ENCODE data around the gene RBM26. TPM values are rescaled to one million over a fixed set of nuclear protein-coding genes. Genes with fewer than 3 reads are reported as not detected.

RBM26 gene
- total RNA-seq, 4 donors from 2014 or later, result 29.1 to 45.2 (median 39.3) TPM

- TF ChIP-seq, protein P1, sequence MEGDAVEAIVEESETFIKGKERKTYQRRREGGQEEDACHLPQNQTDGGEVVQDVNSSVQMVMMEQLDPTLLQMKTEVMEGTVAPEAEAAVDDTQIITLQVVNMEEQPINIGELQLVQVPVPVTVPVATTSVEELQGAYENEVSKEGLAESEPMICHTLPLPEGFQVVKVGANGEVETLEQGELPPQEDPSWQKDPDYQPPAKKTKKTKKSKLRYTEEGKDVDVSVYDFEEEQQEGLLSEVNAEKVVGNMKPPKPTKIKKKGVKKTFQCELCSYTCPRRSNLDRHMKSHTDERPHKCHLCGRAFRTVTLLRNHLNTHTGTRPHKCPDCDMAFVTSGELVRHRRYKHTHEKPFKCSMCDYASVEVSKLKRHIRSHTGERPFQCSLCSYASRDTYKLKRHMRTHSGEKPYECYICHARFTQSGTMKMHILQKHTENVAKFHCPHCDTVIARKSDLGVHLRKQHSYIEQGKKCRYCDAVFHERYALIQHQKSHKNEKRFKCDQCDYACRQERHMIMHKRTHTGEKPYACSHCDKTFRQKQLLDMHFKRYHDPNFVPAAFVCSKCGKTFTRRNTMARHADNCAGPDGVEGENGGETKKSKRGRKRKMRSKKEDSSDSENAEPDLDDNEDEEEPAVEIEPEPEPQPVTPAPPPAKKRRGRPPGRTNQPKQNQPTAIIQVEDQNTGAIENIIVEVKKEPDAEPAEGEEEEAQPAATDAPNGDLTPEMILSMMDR (IDR thresholded peaks at IDR 0.05; ENCODE audit: low read depth), result no peak
Observed at GRCh38 chr13:79434556-79434955, 28.5 kb upstream of the RBM26 start.

DNA sequence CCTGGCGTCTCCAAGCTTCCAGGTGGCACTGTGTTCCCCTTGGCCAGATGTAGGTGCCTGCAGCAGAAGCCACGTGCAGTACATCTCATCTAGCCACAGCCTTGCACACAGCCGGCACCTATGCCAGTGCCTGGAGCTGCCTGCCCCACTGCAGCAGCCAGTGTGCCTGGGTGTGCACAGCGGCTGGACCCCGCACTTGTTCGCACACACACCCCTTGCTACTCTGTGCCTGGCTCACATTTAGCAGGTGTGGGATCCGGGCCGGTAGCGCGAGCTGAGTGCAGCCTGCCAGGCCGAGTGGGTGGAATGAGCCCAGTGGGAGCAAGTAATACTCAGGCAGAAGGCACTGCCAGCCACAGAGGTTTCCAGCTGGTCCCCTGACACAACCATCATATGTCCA is 26.9 kb upstream of the RBM26 start:
- TF ChIP-seq, protein P1 (IDR thresholded peaks at IDR 0.05; ENCODE audit: low read depth), result no peak

DNA sequence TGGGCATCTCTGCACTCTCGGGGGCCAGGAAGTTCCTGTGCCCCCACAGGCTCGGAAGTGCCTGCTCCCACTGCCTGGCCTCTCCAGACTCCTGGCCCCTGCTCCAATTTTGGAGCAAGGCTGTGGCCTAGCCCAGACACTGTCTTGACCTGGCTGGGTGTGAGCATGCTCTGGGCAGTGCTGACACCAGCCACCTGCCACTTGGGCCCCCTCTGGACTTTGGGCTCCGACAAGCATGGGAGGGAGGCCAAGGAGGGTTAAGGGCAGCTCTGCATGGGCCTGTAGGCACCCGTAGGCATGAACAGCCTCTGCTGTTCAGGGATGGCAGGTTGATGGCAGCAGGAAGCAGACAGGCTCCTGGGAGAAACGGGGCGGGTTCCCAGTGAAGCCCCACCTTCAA is 26.0 kb upstream of the RBM26 start:
- TF ChIP-seq, protein P1 (IDR thresholded peaks at IDR 0.05; ENCODE audit: low read depth), result no peak

GRCh38 chr13:79429309-79429708 is 23.3 kb upstream of the RBM26 start:
- TF ChIP-seq, protein P1 (IDR thresholded peaks at IDR 0.05; ENCODE audit: low read depth), result no peak

DNA sequence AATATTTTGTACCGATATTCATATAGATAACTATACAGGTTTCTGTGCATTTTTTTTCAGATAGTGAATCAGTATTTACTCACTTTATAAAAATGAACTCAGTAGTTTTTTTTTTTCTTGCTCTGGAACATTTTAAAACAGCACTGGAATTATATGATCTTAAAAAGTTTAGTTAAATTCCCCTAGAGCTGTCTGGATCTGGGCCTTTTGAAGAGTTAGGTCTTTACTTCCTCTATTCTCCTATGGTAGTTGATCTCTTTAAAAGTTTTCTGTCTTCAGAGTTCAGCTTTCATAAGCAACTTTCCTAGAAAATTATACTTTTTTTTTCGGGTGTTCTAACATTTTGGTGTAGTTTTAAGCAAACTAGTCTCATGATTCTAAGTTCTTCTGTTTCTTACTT is 21.8 kb upstream of the RBM26 start:
- TF ChIP-seq, protein P1 (IDR thresholded peaks at IDR 0.05; ENCODE audit: low read depth), result no peak

- TF ChIP-seq, protein P1 (IDR thresholded peaks at IDR 0.05; ENCODE audit: low read depth), result no peak
Observed at GRCh38 chr13:79427265-79427664, 21.2 kb upstream of the RBM26 start.

DNA sequence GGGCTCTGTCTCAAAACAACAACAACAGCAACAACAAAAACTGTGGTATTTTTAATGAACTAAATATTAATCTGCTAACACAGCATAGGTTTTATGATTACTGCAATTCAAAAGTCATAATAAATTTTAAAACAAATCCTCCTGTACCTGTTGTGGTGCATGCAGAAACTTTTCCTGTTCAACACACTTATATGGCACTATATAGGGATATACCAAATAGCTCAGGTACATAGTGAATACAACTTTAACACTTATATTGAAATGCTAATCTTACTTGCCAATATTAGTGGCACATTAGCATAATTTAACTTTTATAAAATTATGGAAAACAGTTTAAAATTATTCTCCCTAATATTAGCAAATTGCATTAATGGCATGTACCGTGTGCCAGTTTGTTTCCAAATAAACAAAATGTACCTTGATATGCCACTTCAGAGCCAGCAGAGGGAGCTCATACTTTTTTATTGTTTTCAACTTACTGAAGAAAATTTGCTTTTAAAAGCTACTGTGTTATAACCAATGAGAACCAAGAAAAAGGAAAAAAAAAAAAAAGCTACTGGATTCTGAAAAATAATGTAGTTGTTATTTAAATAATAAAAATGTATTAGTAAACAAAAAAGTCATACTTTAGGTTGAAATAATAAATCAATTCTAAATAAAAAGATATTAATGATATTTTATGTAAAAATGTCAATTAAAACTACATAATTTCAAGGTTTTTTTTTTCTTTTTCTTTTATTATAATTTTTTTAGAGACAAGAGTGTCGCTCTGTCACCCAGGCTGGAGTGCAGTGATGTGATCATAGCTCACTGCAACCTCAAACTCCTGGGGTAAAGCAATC is 18.0 kb upstream of the RBM26 start:
- TF ChIP-seq, protein P1 (IDR thresholded peaks at IDR 0.05; ENCODE audit: low read depth), result no peak
